Neural progenitor cell (in vitro differentiated cells): Measurements from ENCODE around the gene OR7C2.

Experiments
- CTCF ChIP-seq: fragments of 200-600 bp; sonication (generic); IDR thresholded peaks from 2 replicates; pipeline ENCODE4 v1.5.1; 2017; ENCODE audit warnings: antibody characterized with exemption, mild to moderate bottlenecking
- EZH2 ChIP-seq: fragments of 200-600 bp; sonication (generic); IDR thresholded peaks from 2 replicates; pipeline ENCODE4 v1.6.1; 2017; ENCODE audit warnings: antibody characterized with exemption, mild to moderate bottlenecking, moderate library complexity

GRCh38 chr19:14933506-14933905, 7.8 kb upstream of the OR7C2 start:
- TF ChIP-seq CTCF = no peak
- no peak for TF ChIP-seq EZH2
